GM12891 (cell line): ENCODE data around the gene ACAD10.

Experiments used
- POLR2A ChIP-seq: IDR thresholded peaks from 2 replicates; pipeline ENCODE4 v1.6.1; 2011; ENCODE audit warnings: low read depth, low read length, control low read depth
- POLR2AphosphoS5 ChIP-seq: IDR thresholded peaks from 2 replicates; pipeline ENCODE4 v1.6.1; 2011; ENCODE audit warnings: low read depth, low read length, control low read depth
- TAF1 ChIP-seq: IDR thresholded peaks from 2 replicates; pipeline ENCODE4 v1.6.1; 2011; ENCODE audit warnings: low read depth, low read length, control low read depth

DNA sequence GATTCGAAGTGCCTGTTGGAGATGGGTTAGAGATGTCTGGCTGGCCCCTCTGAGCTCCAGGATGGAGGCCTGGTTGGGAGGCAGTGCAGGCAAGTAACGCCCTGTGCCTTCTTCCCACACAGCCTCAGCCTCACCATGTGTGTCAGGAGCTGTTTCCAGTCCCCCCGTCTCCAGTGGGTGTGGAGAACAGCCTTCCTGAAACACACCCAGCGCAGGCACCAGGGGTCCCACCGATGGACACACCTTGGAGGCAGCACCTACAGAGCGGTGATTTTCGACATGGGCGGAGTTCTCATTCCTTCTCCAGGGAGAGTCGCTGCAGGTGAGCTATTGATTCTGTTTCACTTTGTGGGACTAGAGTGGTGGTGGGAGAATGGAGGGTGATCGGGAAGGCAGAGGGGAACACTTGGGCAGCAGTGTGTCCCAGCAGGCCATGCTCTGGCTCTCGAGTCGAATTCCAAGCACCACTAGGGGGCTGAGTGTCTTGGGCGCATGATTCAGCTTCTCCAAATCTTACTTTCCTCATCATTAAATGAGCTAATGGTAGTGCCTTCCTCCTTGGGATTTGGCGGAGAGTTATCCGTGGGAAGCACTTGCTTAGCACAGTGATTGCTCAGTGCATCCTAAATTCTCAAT lies 6.8 kb downstream of the ACAD10 start:
- TF ChIP-seq POLR2A (no peak), TAF1 (no peak), POLR2AphosphoS5 (no peak)
